Sigmoid colon (tissue), 7 donors: ENCODE measurements around the gene ZIC2. TPM values are rescaled to one million over a fixed set of nuclear protein-coding genes. Genes with fewer than 3 reads are reported as not detected.

Experiments
- DNase-seq: peaks from one replicate; pipeline ENCODE4 v3.0.0-alpha.2; 2019
- H3K27ac ChIP-seq, 4 donors: fragments of 200-600 bp; sonication (generic); one replicate each; pipeline ENCODE4 v1.5.1; 2016 to 2019; ENCODE audit warnings: mild to moderate bottlenecking in 1 of 4
- H3K27me3 ChIP-seq, 3 donors: fragments of 200-600 bp; sonication (generic); one replicate each; pipeline ENCODE4 v1.5.1; 2019; ENCODE audit warnings: mild to moderate bottlenecking in 1 of 3
- H3K36me3 ChIP-seq, 4 donors: fragments of 200-600 bp; sonication (generic); one replicate each; pipeline ENCODE4 v1.5.1; 2016 to 2019
- H3K4me1 ChIP-seq, 4 donors: fragments of 200-600 bp; sonication (generic); one replicate each; pipeline ENCODE4 v1.5.1; 2017 to 2019
- H3K4me3 ChIP-seq, 4 donors: fragments of 200-600 bp; sonication (generic); one replicate each; pipeline ENCODE4 v1.5.1; 2017 to 2019; ENCODE audit warnings: mild to moderate bottlenecking in 2 of 4, moderate library complexity in 1 of 4
- H3K9me3 ChIP-seq, 4 donors: fragments of 200-600 bp in 3 of 4; sonication (generic) in 3 of 4; one replicate each; pipeline versions ENCODE4 v1.5.1 to v1.6.1; 2013 to 2019
- EP300 ChIP-seq, 4 donors: sonication (generic); formaldehyde crosslinking; IDR thresholded peaks; one replicate each; pipeline ENCODE4 v1.6.1; 2017; ENCODE audit warnings: antibody characterized with exemption in 4 of 4
- POLR2A ChIP-seq, 2 donors: fragments of 450-650 bp; IDR thresholded peaks; one replicate each; pipeline ENCODE4 v1.6.1; 2016; ENCODE audit warnings: antibody characterized with exemption in 2 of 2, mild to moderate bottlenecking in 2 of 2, moderate library complexity in 2 of 2
- POLR2AphosphoS5 ChIP-seq, 4 donors: sonication (generic); formaldehyde crosslinking; IDR thresholded peaks; one replicate each; pipeline ENCODE4 v1.6.1; 2017; ENCODE audit warnings: antibody characterized with exemption in 4 of 4
- WGBS, 2 donors: extraction: QIAGEN DNeasy Blood & Tissue Kit; methylation state at CpG; one replicate each; pipeline ENCODE4 v1.1.7; 2013; 5-methylcytosine and 5-hydroxymethylcytosine counted together
- intact Hi-C: fragments of 100-400 bp; cut with DNase I; formaldehyde crosslinking; loops from one replicate; pipeline ENCODE4 v1.15.1; 2023
- polyA plus RNA-seq, 3 donors: library from polyadenylated mRNA; stranded (reverse); fragments of 200-250 nt; gene quantifications; one replicate each; pipeline ENCODE4 v1.2.3, GENCODE V29; 2013
- total RNA-seq, 4 donors: library from RNA; depleted of rRNA; stranded (reverse); fragments of >200 nt; gene quantifications; one replicate each; pipeline ENCODE4 v1.1.0, GENCODE V29; 2016
- TF ChIP-seq, protein P1 (sequence below), 4 experiments: fragments of 450-650 bp in 3 of 4; fragments of 200-600 bp in 1 of 4; IDR thresholded peaks; one replicate each; pipeline ENCODE4 v1.5.1; 2016 to 2019; ENCODE audit warnings: antibody characterized with exemption in 4 of 4, mild to moderate bottlenecking in 3 of 4, moderate library complexity in 2 of 4
- donor health status: healthy with polysubstance abuse.
- donor health status: Bipolar disorder and iron deficiency.
- donor health status: healthy.

The ZIC2 gene
- total and polyA plus RNA-seq, 7 donors, result 0.03 TPM; not detected in 6

DNA sequence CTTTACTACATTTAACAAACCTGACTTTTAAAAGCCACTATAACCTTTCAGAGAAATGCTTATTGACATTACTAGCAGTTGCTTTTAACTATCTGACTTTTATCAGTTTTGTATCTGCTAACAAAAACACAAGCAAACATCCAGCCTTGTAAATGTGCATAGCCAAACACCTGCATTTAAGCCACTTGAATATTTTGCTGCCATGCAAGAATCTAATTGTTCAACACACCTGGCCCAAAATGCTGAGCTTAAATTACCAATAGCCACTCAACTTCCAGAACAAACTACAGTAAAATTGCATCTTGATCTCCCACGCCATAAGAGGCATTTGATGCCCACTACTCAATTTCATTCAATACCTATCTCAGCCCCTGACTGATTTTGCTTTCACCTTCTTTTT lies 19.3 kb upstream of the ZIC2 start:
- H3K9me3 ChIP-seq, result no peaks in the 10 kb centered on the region
- TF ChIP-seq POLR2AphosphoS5 (IDR thresholded peaks at IDR 0.05) (no peak), EP300 (IDR thresholded peaks at IDR 0.05) (no peak), POLR2A (IDR thresholded peaks at IDR 0.05) (no peak)
- TF ChIP-seq, protein P1, sequence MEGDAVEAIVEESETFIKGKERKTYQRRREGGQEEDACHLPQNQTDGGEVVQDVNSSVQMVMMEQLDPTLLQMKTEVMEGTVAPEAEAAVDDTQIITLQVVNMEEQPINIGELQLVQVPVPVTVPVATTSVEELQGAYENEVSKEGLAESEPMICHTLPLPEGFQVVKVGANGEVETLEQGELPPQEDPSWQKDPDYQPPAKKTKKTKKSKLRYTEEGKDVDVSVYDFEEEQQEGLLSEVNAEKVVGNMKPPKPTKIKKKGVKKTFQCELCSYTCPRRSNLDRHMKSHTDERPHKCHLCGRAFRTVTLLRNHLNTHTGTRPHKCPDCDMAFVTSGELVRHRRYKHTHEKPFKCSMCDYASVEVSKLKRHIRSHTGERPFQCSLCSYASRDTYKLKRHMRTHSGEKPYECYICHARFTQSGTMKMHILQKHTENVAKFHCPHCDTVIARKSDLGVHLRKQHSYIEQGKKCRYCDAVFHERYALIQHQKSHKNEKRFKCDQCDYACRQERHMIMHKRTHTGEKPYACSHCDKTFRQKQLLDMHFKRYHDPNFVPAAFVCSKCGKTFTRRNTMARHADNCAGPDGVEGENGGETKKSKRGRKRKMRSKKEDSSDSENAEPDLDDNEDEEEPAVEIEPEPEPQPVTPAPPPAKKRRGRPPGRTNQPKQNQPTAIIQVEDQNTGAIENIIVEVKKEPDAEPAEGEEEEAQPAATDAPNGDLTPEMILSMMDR (IDR thresholded peaks at IDR 0.05), result no peak
- no peaks in the 10 kb centered on the region for H3K36me3 ChIP-seq
- H3K4me3 ChIP-seq, result no peak overlapping the region
- no peak overlapping the region for H3K27ac ChIP-seq
- WGBS, 2 donors, result 39 to 57% methylated on average over 1 of the region's 1 CpG
- intact Hi-C loops, result loop anchor here (10.0 kb wide), 1 partner anchor 713 kb away; the partner anchor contains the start of gene TMTC4
- no peak for DNase-seq
- H3K4me1 ChIP-seq, result peaks cover 0 to 23% (median 16%) of the 10 kb centered on the region in 4 donors
- peaks cover 54 to 100% (median 89%) of the 10 kb centered on the region in 3 donors for H3K27me3 ChIP-seq

- no peak overlapping the region for H3K4me3 ChIP-seq
- H3K27me3 ChIP-seq, result peaks cover 54 to 100% (median 89%) of the 10 kb centered on the region in 3 donors
- peaks cover 0 to 24% (median 22%) of the 10 kb centered on the region in 4 donors for H3K4me1 ChIP-seq
- 27 to 47% methylated on average over 3 of the region's 3 CpGs for WGBS, 2 donors
- H3K27ac ChIP-seq, result no peak overlapping the region
- TF ChIP-seq, protein P1 (IDR thresholded peaks at IDR 0.05), result no peak
- TF ChIP-seq EP300 (IDR thresholded peaks at IDR 0.05), result no peak
- no peak for TF ChIP-seq POLR2AphosphoS5 (IDR thresholded peaks at IDR 0.05)
- intact Hi-C loops, result loop anchor here (10.0 kb wide), 1 partner anchor 711 kb away; the partner anchor contains the start of gene TMTC4
- no peaks in the 10 kb centered on the region for H3K9me3 ChIP-seq
- H3K36me3 ChIP-seq, result no peaks in the 10 kb centered on the region
- DNase-seq, result no peak
Measured at GRCh38 chr13:99963816-99964339, 17.7 kb upstream of the ZIC2 start.

- peaks cover 0 to 27% (median 25%) of the 10 kb centered on the region in 4 donors for H3K4me1 ChIP-seq
- intact Hi-C loops, result loop anchor here (10.0 kb wide), 1 partner anchor 709 kb away; the partner anchor contains the start of gene TMTC4
- TF ChIP-seq EP300 (IDR thresholded peaks at IDR 0.05) (no peak), POLR2AphosphoS5 (IDR thresholded peaks at IDR 0.05) (no peak), POLR2A (IDR thresholded peaks at IDR 0.05) (no peak)
- TF ChIP-seq, protein P1 (IDR thresholded peaks at IDR 0.05), result no peak
- H3K27me3 ChIP-seq, result peaks cover 49 to 99% (median 87%) of the 10 kb centered on the region in 3 donors
- no peak overlapping the region for H3K27ac ChIP-seq
- no peaks in the 10 kb centered on the region for H3K36me3 ChIP-seq
- peak; percentile 59 for DNase-seq
- no peak overlapping the region for H3K4me3 ChIP-seq
- no peaks in the 10 kb centered on the region for H3K9me3 ChIP-seq
- WGBS, 2 donors, result 70 to 76% methylated on average over 9 of the region's 9 CpGs
Measured at GRCh38 chr13:99965329-99966000, 16.1 kb upstream of the ZIC2 start.

DNA sequence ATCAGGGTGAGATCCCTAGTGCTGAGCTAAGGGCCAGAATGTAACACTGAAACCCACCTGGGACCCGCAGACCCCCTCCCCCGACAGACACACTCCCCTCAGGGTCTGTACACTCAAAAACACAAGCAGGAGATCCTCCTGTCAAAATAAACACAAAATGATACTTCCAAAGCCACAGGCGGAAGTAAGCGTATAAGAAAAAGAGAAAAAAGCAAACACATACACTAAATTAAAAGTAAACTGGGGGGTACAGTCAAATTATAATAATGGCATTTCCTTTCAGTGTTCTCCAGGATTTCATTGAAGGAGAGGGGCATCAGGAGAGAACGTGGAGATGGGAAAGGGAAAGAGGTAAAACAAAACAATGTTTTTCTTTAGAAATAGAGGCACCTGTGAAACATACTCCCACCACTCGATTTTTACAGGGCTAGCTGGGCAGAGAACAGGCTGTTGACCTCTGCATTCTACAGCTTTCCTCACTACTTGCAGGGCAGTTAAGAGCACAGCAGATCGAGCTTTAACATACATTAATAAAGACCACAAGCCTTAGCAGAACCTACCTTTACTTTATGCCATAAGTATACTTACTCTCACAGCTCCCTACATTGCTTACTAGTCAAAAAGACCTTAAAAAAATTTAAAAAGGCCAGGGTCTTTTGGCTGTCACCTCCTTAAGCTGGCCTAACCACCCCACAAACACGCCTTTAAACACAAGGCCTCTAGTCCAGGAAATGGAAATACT lies 15.3 kb upstream of the ZIC2 start:
- TF ChIP-seq EP300 (IDR thresholded peaks at IDR 0.05), result no peak
- TF ChIP-seq, protein P1 (IDR thresholded peaks at IDR 0.05), result no peak
- TF ChIP-seq POLR2AphosphoS5 (IDR thresholded peaks at IDR 0.05), result no peak
- TF ChIP-seq POLR2A (IDR thresholded peaks at IDR 0.05), result no peak
- no peaks in the 10 kb centered on the region for H3K9me3 ChIP-seq
- H3K4me1 ChIP-seq, result peaks cover 0 to 35% (median 31%) of the 10 kb centered on the region in 4 donors
- peak; percentile 17 for DNase-seq
- 63 to 67% methylated on average over 8 of the region's 8 CpGs for WGBS, 2 donors
- H3K27me3 ChIP-seq, result peaks cover 49 to 99% (median 87%) of the 10 kb centered on the region in 3 donors
- no peaks in the 10 kb centered on the region for H3K36me3 ChIP-seq
- intact Hi-C loops, result loop anchor here (10.0 kb wide), 1 partner anchor 709 kb away; the partner anchor contains the start of gene TMTC4
- H3K4me3 ChIP-seq, result no peak overlapping the region
- no peak overlapping the region for H3K27ac ChIP-seq
